Measurements from ENCODE around the gene PTAFR. TPM values are rescaled to one million over a fixed set of nuclear protein-coding genes. Genes with fewer than 3 reads are reported as not detected.

The PTAFR gene
- total RNA-seq, 1 experiment from 2014 or later, result 2.6 TPM

- Mint-ChIP-seq H3K27ac (no peak overlapping the region), H3K9me3 (peaks cover 4% of the 10 kb centered on the region; the same call in 1 of the 2 replicates), H3K4me1 (peaks cover 12% of the 10 kb centered on the region), H3K4me3 (no peak overlapping the region), H3K36me3 (no peaks in the 10 kb centered on the region), H3K27me3 (ENCODE audit: low read depth) (no peaks in the 10 kb centered on the region)
- ChIA-PET CTCF (interaction anchor here (0.9 kb wide), 1 partner anchor 101 kb away, joined by 3 read pairs; no protein-coding TSS in a partner anchor), POLR2A (no interaction called here)
- DNase-seq (ENCODE audit: low spot score), result no peak
- ATAC-seq, result no peak
- TF ChIP-seq ATF6 (CRISPR knock-in tag; IDR thresholded peaks at IDR 0.05), result no peak
Measured at GRCh38 chr1:28108001-28108400, 68.5 kb downstream of the PTAFR start.

- H3K9me3 Mint-ChIP-seq, result no peaks in the 10 kb centered on the region
- ATAC-seq, result peak; percentile 100
- DNase-seq (ENCODE audit: low spot score), result peak; percentile 75
- H3K4me3 Mint-ChIP-seq, result peak overlapping the region; percentile 65
- ChIA-PET CTCF (interaction anchor here (0.5 to 2.7 kb wide), 13 partner anchors 9 to 498 kb away, joined by 3 to 39 read pairs (median 4); partner anchors contain the start of gene EYA3), POLR2A (interaction anchor here (1.0 to 1.5 kb wide), 2 partner anchors 13 to 16 kb away, joined by 5 to 13 read pairs; partner anchors contain the start of gene EYA3)
- H3K4me1 Mint-ChIP-seq, result peaks cover 12% of the 10 kb centered on the region
- H3K36me3 Mint-ChIP-seq, result no peaks in the 10 kb centered on the region
- H3K27me3 Mint-ChIP-seq (ENCODE audit: low read depth), result no peaks in the 10 kb centered on the region
- TF ChIP-seq PRDM15 (CRISPR knock-in tag; IDR thresholded peaks at IDR 0.05) (peak; percentile 76), ZNF219 (CRISPR knock-in tag; IDR thresholded peaks at IDR 0.05; ENCODE audit: borderline replicate concordance) (no peak)
- peak overlapping the region; percentile 95 for H3K27ac Mint-ChIP-seq
Measured at GRCh38 chr1:28104866-28105467, 71.5 kb downstream of the PTAFR start.

GRCh38 chr1:28102189-28102588 lies 74.3 kb downstream of the PTAFR start:
- no peak overlapping the region for H3K4me3 Mint-ChIP-seq
- DNase-seq (ENCODE audit: low spot score) (no peak), ATAC-seq (no peak)
- CTCF ChIA-PET, result interaction anchor here (1.4 kb wide), 1 partner anchor 11 kb away, joined by 9 read pairs; no protein-coding TSS in a partner anchor
- H3K27ac Mint-ChIP-seq, result no peak overlapping the region
- H3K4me1 Mint-ChIP-seq, result peaks cover 12% of the 10 kb centered on the region
- H3K27me3 Mint-ChIP-seq (ENCODE audit: low read depth), result no peaks in the 10 kb centered on the region
- H3K36me3 Mint-ChIP-seq, result no peaks in the 10 kb centered on the region
- POLR2A ChIA-PET, result interaction anchor here (0.9 kb wide), 1 partner anchor 14 kb away, joined by 4 read pairs; the partner anchor contains the start of gene EYA3
- H3K9me3 Mint-ChIP-seq, result no peaks in the 10 kb centered on the region
- TF ChIP-seq HMGXB4 (CRISPR knock-in tag; IDR thresholded peaks at IDR 0.05) (no peak), MYBL2 (CRISPR knock-in tag; IDR thresholded peaks at IDR 0.05) (no peak), ZNF512 (CRISPR knock-in tag; IDR thresholded peaks at IDR 0.05; ENCODE audit: borderline replicate concordance) (no peak), SP1 (CRISPR knock-in tag; conservative IDR thresholded peaks at IDR 0.05) (no peak), PRRX2 (CRISPR knock-in tag; IDR thresholded peaks at IDR 0.05) (no peak), E2F5 (CRISPR knock-in tag; IDR thresholded peaks at IDR 0.05) (no peak), ERG (CRISPR knock-in tag; IDR thresholded peaks at IDR 0.05) (no peak), ZNF138 (CRISPR knock-in tag; conservative IDR thresholded peaks at IDR 0.05) (no peak), OVOL2 (CRISPR knock-in tag; IDR thresholded peaks at IDR 0.05; ENCODE audit: borderline replicate concordance) (no peak), MAX (CRISPR knock-in tag; IDR thresholded peaks at IDR 0.05) (no peak)

Data from WTC11 (cell line).